Heart left ventricle (tissue), 16 donors: ENCODE data around the gene SEPTIN10. TPM values are rescaled to one million over a fixed set of nuclear protein-coding genes. Genes with fewer than 3 reads are reported as not detected.

Experiments
- ATAC-seq, 4 donors: fragments of 200-7000 bp; cut with Tn5 transposase; one replicate each; pipeline ENCODE4 v1.9.1; 2020 to 2022; ENCODE audit warnings: moderate library complexity in 4 of 4, mild to moderate bottlenecking in 3 of 4, moderate number of reproducible peaks in 1 of 4
- DNase-seq, 5 donors: peaks; one replicate each; pipeline ENCODE4 v3.0.0-alpha.2; 2020
- H3K27ac ChIP-seq, 12 donors: fragments of 200-600 bp; sonication (generic) in 4 of 12; one replicate each; pipeline versions ENCODE4 v1.5.0 to v1.8.0; 2016 to 2022; ENCODE audit warnings: mild to moderate bottlenecking in 2 of 12
- H3K27me3 ChIP-seq, 9 donors: fragments of 200-600 bp; sonication (generic) in 2 of 9; one replicate each; pipeline versions ENCODE4 v1.5.1 to v1.8.0; 2016 to 2022; ENCODE audit warnings: mild to moderate bottlenecking in 3 of 9
- H3K36me3 ChIP-seq, 9 donors: fragments of 200-600 bp; sonication (generic) in 2 of 9; one replicate each; pipeline versions ENCODE4 v1.5.0 to v1.8.0; 2018 to 2022; ENCODE audit warnings: mild to moderate bottlenecking in 2 of 9
- H3K4me1 ChIP-seq, 12 donors: fragments of 200-600 bp; sonication (generic) in 4 of 12; one replicate each; pipeline versions ENCODE4 v1.5.0 to v1.8.0; 2016 to 2022; ENCODE audit warnings: mild to moderate bottlenecking in 3 of 12
- H3K4me3 ChIP-seq, 12 donors: fragments of 200-600 bp; sonication (generic) in 4 of 12; one replicate each; pipeline versions ENCODE4 v1.5.0 to v1.8.0; 2017 to 2022; ENCODE audit warnings: mild to moderate bottlenecking in 9 of 12, moderate library complexity in 4 of 12
- H3K9me3 ChIP-seq, 12 donors: fragments of 200-600 bp; sonication (generic) in 4 of 12; one replicate each; pipeline versions ENCODE4 v1.5.0 to v1.8.0; 2016 to 2022; ENCODE audit warnings: mild to moderate bottlenecking in 1 of 12
- POLR2A ChIP-seq, 2 donors: fragments of 450-650 bp; IDR thresholded peaks; one replicate each; pipeline ENCODE4 v1.6.1; 2017; ENCODE audit warnings: antibody characterized with exemption in 2 of 2, mild to moderate bottlenecking in 2 of 2, moderate library complexity in 2 of 2
- WGBS, 4 donors: extraction: QIAGEN DNeasy Blood & Tissue Kit in 2 of 4; methylation state at CpG; one replicate each; pipeline versions ENCODE4 v1.1.5 to v1.1.7; 2013 to 2018; 5-methylcytosine and 5-hydroxymethylcytosine counted together
- intact Hi-C, 10 donors: fragments of 100-400 bp; cut with DNase I; formaldehyde crosslinking; loops; one replicate each; pipeline versions ENCODE4 v1.11.1 to v1.14.2; 2022
- polyA plus RNA-seq, 2 donors: library from polyadenylated mRNA; stranded (reverse); fragments of 200-250 nt; gene quantifications; one replicate each; pipeline ENCODE4 v1.2.3, GENCODE V29; 2013
- total RNA-seq, 9 donors: library from RNA; depleted of rRNA in 2 of 9; stranded (reverse); fragments of >200 nt in 2 of 9; fragmentation: NEBNext Ultra II Directional in 3 of 9; extraction: Animal tissue kit (Norgen Biotek cat#: 25700) in 3 of 9; gene quantifications; one replicate each; pipeline versions ENCODE4 v1.1.0 to v1.2.4, GENCODE V29; 2016 to 2023
- TF ChIP-seq, protein P1 (sequence below), 12 donors: fragments of 200-600 bp; sonication (generic) in 4 of 12; IDR thresholded peaks; one replicate each; pipeline versions ENCODE4 v1.5.0 to v1.8.0; 2018 to 2022; ENCODE audit warnings: antibody characterized with exemption in 12 of 12, mild to moderate bottlenecking in 5 of 12
- donor health status: ischemic (EF 13 %, LVEDD 7.1; RV severe dilation, severe dysfunction).
- donor health status: healthy with polysubstance abuse.
- donor health status: DM: no; HTN: yes; CAD: no.
- donor health status: DM: no; HTN: no; CAD: no.
- donor health status: ischemic (EF 25% LVEDD 6.9; RV normal size, moderate dysfunction).
- donor health status: ischemic (EF 25% LVEDD 5.7; RV mildly dilated, moderate dysfunction).
- donor health status: healthy.
- donor health status: DM: yes; HTN: yes; CAD: no.
- donor health status: ischemic (EF 35%, LVEDD 5.7; RV mildly dilated, moderate dysfunction).
- donor health status: nonischemic (EF 11% LVEDD 7.7; RV severe dilation, severe dysfunction).
- donor health status: DM: yes; HTN: yes; CAD: no.
- donor health status: PGD.
- donor health status: ischemic (EF 29% LVEDD 5.4; RV normal size, mild dysfunction).
- donor health status: nonischemic (EF 23%, LVEDD 6.1; RV moderate dilation, normal function).

SEPTIN10 gene
- total and polyA plus RNA-seq, 11 donors = 13.5 to 84.6 (median 49.8) TPM

DNA sequence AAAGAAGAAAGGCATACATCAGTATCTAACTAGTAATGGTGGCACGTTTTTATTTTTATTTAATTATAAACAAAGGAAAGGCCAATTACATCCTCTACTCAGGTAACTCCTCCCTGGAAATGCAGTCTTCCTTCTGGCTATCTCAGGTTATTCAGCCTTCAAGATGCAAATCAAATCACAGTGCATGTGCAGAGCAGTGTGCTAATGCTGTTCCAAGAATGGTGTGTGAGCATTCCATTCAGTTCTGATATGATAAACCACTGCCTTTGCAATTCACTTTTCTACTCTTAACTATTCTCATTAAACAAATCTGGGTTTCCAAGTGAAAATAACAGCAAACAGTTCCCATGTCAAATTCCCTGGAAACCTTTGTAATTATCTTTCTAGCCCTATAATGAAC lies 38.4 kb downstream of the SEPTIN10 start:
- H3K27ac ChIP-seq = no peak overlapping the region
- H3K27me3 ChIP-seq = no peaks in the 10 kb centered on the region
- H3K4me3 ChIP-seq = no peak overlapping the region
- DNase-seq (no peak), ATAC-seq (no peak)
- no peak for TF ChIP-seq POLR2A (IDR thresholded peaks at IDR 0.05)
- TF ChIP-seq, protein P1, sequence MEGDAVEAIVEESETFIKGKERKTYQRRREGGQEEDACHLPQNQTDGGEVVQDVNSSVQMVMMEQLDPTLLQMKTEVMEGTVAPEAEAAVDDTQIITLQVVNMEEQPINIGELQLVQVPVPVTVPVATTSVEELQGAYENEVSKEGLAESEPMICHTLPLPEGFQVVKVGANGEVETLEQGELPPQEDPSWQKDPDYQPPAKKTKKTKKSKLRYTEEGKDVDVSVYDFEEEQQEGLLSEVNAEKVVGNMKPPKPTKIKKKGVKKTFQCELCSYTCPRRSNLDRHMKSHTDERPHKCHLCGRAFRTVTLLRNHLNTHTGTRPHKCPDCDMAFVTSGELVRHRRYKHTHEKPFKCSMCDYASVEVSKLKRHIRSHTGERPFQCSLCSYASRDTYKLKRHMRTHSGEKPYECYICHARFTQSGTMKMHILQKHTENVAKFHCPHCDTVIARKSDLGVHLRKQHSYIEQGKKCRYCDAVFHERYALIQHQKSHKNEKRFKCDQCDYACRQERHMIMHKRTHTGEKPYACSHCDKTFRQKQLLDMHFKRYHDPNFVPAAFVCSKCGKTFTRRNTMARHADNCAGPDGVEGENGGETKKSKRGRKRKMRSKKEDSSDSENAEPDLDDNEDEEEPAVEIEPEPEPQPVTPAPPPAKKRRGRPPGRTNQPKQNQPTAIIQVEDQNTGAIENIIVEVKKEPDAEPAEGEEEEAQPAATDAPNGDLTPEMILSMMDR (IDR thresholded peaks at IDR 0.05) = no peak
- intact Hi-C loops = loop anchor here in 1 of 10 donors (2.0 kb wide), 1 partner anchor 67 kb away; no protein-coding TSS in a partner anchor
- WGBS, 4 donors = 34 to 64% (median 44%) methylated on average over 1 of the region's 1 CpG
- H3K4me1 ChIP-seq = no peaks in the 10 kb centered on the region
- H3K36me3 ChIP-seq = peaks cover 0 to 54% (median 15%) of the 10 kb centered on the region in 9 donors
- H3K9me3 ChIP-seq = no peaks in the 10 kb centered on the region

DNA sequence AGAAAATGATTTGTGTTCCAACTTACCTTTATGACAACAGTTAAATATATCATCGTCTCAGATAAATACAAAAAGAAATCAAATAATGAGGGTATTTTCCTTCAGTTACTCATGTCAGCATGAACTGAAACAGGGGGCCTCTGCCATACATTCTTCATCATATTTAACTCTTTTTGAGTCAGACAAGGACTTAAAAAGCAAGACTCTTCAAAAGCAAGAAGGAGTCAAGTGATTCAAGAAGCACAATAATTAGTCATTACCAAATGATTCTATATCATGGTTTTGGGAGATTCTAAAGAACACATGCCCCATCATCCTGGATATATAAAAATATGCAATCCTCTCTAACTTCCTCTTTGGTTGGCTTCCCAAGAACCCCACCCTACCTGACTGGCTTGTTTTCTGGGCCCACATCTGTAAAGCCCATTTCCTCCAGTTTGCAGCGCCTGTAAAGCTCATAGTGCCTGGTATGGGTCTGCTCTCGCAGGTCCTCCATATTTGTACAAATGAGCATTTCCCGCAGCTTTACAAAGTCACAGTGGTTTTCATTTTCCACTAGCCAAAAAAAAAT lies 49.7 kb downstream of the SEPTIN10 start:
- peak in 1 of 5 donors; percentile 13 for DNase-seq

DNA sequence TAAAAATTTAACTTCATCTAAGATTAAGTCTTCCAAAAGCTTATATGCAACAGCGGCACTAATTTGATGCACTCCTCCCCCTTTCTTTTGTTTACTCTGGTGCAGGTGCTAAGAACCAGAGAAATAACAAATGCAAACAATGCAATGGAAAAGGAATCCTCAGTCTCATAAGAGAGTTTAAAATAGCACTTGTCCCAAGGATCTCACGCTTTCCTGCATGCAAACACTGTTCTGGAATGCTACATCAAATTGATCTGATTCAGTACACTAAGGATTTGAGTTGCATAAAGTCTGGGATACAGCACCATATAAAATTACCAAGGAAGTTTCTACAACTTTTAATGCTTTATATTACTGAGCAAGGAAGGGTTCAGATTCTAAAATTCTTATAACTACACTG lies 50.5 kb downstream of the SEPTIN10 start:
- TF ChIP-seq, protein P1 (IDR thresholded peaks at IDR 0.05) = no peak
- no peak for TF ChIP-seq POLR2A (IDR thresholded peaks at IDR 0.05)
- ATAC-seq (no peak), DNase-seq (no peak)
- Histone ChIP-seq H3K27me3 (no peaks in the 10 kb centered on the region), H3K4me1 (peaks cover 0 to 5% (median 0%) of the 10 kb centered on the region in 12 donors), H3K36me3 (peaks cover 0 to 63% (median 35%) of the 10 kb centered on the region in 9 donors), H3K4me3 (no peak overlapping the region), H3K9me3 (no peaks in the 10 kb centered on the region), H3K27ac (no peak overlapping the region)
- WGBS, 4 donors = 57 to 64% (median 59%) methylated on average over 2 of the region's 2 CpGs
- intact Hi-C loops = loop anchor here in 1 of 10 donors (5.0 kb wide), 1 partner anchor 49 kb away; the partner anchor contains the start of genes SEPTIN10 and SOWAHC

More for the DNA sequence above, 49.7 kb downstream of the SEPTIN10 start:
- Histone ChIP-seq H3K27ac (peak overlapping the region in 5 of 12 donors; percentile 13 to 31 (median 17)), H3K36me3 (peaks cover 0 to 63% (median 35%) of the 10 kb centered on the region in 9 donors), H3K9me3 (no peaks in the 10 kb centered on the region), H3K4me1 (peaks cover 0 to 3% (median 0%) of the 10 kb centered on the region in 12 donors), H3K4me3 (no peak overlapping the region), H3K27me3 (no peaks in the 10 kb centered on the region)
- TF ChIP-seq, protein P1 (IDR thresholded peaks at IDR 0.05) = no peak
- no peak for TF ChIP-seq POLR2A (IDR thresholded peaks at IDR 0.05)
- ATAC-seq = peak in 1 of 4 donors; percentile 83
- WGBS, 4 donors = 69 to 79% (median 76%) methylated on average over 4 of the region's 4 CpGs
- intact Hi-C loops = loop anchor here in 1 of 10 donors (5.0 kb wide), 1 partner anchor 48 kb away; the partner anchor contains the start of genes SEPTIN10 and SOWAHC

DNA sequence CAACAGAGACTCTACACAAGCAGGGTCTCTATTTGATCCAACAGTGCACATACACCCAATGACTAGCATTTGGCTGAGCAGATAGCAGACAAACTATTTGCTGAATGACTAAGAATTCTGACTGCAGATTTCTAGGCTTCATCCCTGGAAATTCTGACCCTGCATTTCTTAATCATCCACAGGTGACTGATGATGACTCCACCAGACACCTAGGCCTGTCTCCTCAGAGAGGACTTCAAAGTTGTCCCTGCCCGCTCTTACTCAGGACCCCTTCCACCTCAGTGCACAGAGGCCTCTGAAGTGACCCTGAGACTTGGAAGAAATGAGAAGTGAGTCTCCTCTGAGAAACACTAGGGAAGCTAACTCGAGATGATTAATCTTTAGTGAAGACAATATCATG lies 51.3 kb downstream of the SEPTIN10 start:
- Histone ChIP-seq H3K9me3 (no peaks in the 10 kb centered on the region), H3K27me3 (no peaks in the 10 kb centered on the region), H3K27ac (no peak overlapping the region), H3K4me1 (peaks cover 0 to 7% (median 0%) of the 10 kb centered on the region in 12 donors), H3K36me3 (peaks cover 0 to 64% (median 30%) of the 10 kb centered on the region in 9 donors), H3K4me3 (no peak overlapping the region)
- ATAC-seq = no peak
- TF ChIP-seq, protein P1 (IDR thresholded peaks at IDR 0.05) = no peak
- TF ChIP-seq POLR2A (IDR thresholded peaks at IDR 0.05) = no peak
- no peak for DNase-seq
- intact Hi-C loops = loop anchor here in 1 of 10 donors (5.0 kb wide), 1 partner anchor 50 kb away; the partner anchor contains the start of genes SEPTIN10 and SOWAHC
- WGBS, 4 donors = 95 to 98% (median 97%) methylated on average over 2 of the region's 2 CpGs
